Measurements from ENCODE around the gene GLT8D1.

The GLT8D1 gene

GRCh38 chr3:52743152-52743551 lies 37.6 kb upstream of the GLT8D1 start:
- no peak overlapping the region for H3K4me3 ChIP-seq (ENCODE audit: low read depth, low read length)
- H3K4me1 ChIP-seq: no peaks in the 10 kb centered on the region
- no peaks in the 10 kb centered on the region for H3K36me3 ChIP-seq (ENCODE audit: control insufficient read depth, insufficient read depth, low read length)
- H3K79me2 ChIP-seq: no peaks in the 10 kb centered on the region
- no peaks in the 10 kb centered on the region for H3K9me3 ChIP-seq (ENCODE audit: control insufficient read depth, low read length)
- TF ChIP-seq, protein P1, sequence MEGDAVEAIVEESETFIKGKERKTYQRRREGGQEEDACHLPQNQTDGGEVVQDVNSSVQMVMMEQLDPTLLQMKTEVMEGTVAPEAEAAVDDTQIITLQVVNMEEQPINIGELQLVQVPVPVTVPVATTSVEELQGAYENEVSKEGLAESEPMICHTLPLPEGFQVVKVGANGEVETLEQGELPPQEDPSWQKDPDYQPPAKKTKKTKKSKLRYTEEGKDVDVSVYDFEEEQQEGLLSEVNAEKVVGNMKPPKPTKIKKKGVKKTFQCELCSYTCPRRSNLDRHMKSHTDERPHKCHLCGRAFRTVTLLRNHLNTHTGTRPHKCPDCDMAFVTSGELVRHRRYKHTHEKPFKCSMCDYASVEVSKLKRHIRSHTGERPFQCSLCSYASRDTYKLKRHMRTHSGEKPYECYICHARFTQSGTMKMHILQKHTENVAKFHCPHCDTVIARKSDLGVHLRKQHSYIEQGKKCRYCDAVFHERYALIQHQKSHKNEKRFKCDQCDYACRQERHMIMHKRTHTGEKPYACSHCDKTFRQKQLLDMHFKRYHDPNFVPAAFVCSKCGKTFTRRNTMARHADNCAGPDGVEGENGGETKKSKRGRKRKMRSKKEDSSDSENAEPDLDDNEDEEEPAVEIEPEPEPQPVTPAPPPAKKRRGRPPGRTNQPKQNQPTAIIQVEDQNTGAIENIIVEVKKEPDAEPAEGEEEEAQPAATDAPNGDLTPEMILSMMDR (IDR thresholded peaks at IDR 0.05): no peak
- H2AFZ ChIP-seq: no peak overlapping the region
- H3K9ac ChIP-seq: no peak overlapping the region
- H3K4me2 ChIP-seq (ENCODE audit: low read length): no peak overlapping the region
- no peaks in the 10 kb centered on the region for H3K27me3 ChIP-seq (ENCODE audit: control insufficient read depth, insufficient read depth, low read length)
- no peak overlapping the region for H3K27ac ChIP-seq

GRCh38 chr3:52742418-52743041 lies 36.9 kb upstream of the GLT8D1 start:
- TF ChIP-seq, protein P1 (IDR thresholded peaks at IDR 0.05): peak; percentile 18
- H3K36me3 ChIP-seq (ENCODE audit: control insufficient read depth, insufficient read depth, low read length): no peaks in the 10 kb centered on the region
- H3K27ac ChIP-seq: no peak overlapping the region

DNA sequence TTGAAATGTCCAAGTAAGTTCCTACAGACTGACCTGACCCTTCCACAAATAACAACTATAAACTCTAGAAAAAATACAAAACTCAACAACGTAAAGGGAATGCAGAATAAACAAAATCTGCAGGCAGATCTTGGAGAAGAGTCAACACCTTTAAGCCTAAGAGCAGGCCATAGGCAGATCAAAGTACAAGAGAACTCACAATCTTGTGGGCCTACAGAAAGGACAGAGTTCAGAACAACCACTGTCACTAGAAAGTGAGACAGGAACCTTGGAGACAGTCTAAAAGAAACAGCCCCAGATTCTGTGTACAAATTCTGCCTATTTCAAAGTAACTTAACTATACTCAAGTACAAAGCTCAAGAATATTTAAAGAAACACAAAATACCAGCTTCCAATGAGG lies 34.1 kb upstream of the GLT8D1 start:
- Histone ChIP-seq H3K36me3 (ENCODE audit: control insufficient read depth, insufficient read depth, low read length) (no peaks in the 10 kb centered on the region), H3K79me2 (no peaks in the 10 kb centered on the region), H3K4me3 (ENCODE audit: low read depth, low read length) (no peak overlapping the region), H3K4me2 (ENCODE audit: low read length) (no peak overlapping the region), H3K27ac (no peak overlapping the region), H3K27me3 (ENCODE audit: control insufficient read depth, insufficient read depth, low read length) (no peaks in the 10 kb centered on the region), H2AFZ (no peak overlapping the region), H3K4me1 (no peaks in the 10 kb centered on the region), H3K9ac (no peak overlapping the region), H3K9me3 (ENCODE audit: control insufficient read depth, low read length) (no peaks in the 10 kb centered on the region)
- TF ChIP-seq, protein P1 (IDR thresholded peaks at IDR 0.05): no peak

More at GRCh38 chr3:52742418-52743041, 36.9 kb upstream of the GLT8D1 start:
- no peaks in the 10 kb centered on the region for H3K4me1 ChIP-seq
- no peak overlapping the region for H3K4me3 ChIP-seq (ENCODE audit: low read depth, low read length)
- H3K79me2 ChIP-seq: no peaks in the 10 kb centered on the region
- H3K4me2 ChIP-seq (ENCODE audit: low read length): no peak overlapping the region
- no peak overlapping the region for H2AFZ ChIP-seq
- H3K9ac ChIP-seq: no peak overlapping the region
- H3K9me3 ChIP-seq (ENCODE audit: control insufficient read depth, low read length): no peaks in the 10 kb centered on the region
- no peaks in the 10 kb centered on the region for H3K27me3 ChIP-seq (ENCODE audit: control insufficient read depth, insufficient read depth, low read length)

- H3K36me3 ChIP-seq (ENCODE audit: control insufficient read depth, insufficient read depth, low read length): no peaks in the 10 kb centered on the region
- H3K4me2 ChIP-seq (ENCODE audit: low read length): no peak overlapping the region
These were observed 27.8 kb upstream of the GLT8D1 start for GRCh38 chr3:52733256-52733891.

More at GRCh38 chr3:52733256-52733891, 27.8 kb upstream of the GLT8D1 start:
- no peak overlapping the region for H3K4me3 ChIP-seq (ENCODE audit: low read depth, low read length)
- H3K79me2 ChIP-seq: no peaks in the 10 kb centered on the region
- TF ChIP-seq, protein P1 (IDR thresholded peaks at IDR 0.05): no peak
- H3K9me3 ChIP-seq (ENCODE audit: control insufficient read depth, low read length): no peaks in the 10 kb centered on the region
- no peak overlapping the region for H2AFZ ChIP-seq
- H3K27ac ChIP-seq: no peak overlapping the region
- no peaks in the 10 kb centered on the region for H3K27me3 ChIP-seq (ENCODE audit: control insufficient read depth, insufficient read depth, low read length)
- H3K4me1 ChIP-seq: no peaks in the 10 kb centered on the region
- no peak overlapping the region for H3K9ac ChIP-seq

Data from parathyroid adenoma (tissue), 2 donors.